ENCODE results near the gene CBX1. TPM values are rescaled to one million over a fixed set of nuclear protein-coding genes. Genes with fewer than 3 reads are reported as not detected.
"Not testable (repeated sequence)": the region's sequence is repeated elsewhere in the genome, so short reads cannot be mapped to it uniquely, and the experiment has no call there.

Gene CBX1
- total RNA-seq, 1 donor from 2014 or later = 210 TPM

DNA sequence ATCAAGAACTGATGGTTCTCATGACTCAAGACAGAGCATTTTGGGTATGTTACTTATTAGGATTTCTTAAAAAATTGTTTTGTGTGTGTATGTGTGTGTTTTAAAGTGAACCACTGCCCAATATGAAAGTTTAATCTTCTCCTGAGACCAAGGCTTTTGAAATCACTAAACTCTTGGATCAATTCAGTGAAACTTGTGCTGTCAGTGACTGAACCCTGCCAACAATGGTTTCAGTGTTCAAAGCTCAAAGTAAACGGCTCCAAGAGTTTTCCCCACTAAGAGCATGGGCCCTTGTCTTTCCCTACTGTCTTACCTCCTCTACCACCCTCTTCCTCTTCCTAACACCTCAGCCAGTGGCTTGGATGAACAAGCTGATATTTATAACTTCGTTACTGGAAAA lies 31.1 kb downstream of the CBX1 start:
- DNase-seq (ENCODE audit: low read depth, low spot score) = no peak
- Mint-ChIP-seq H3K36me3 (ENCODE audit: low read depth) (peaks cover 14% of the 10 kb centered on the region), H3K4me3 (no peak overlapping the region), H3K9me3 (no peaks in the 10 kb centered on the region), H3K27ac (ENCODE audit: unreplicated experiment) (no peak overlapping the region), H3K4me1 (peaks cover 18% of the 10 kb centered on the region), H3K27me3 (ENCODE audit: low read depth) (peaks cover 3% of the 10 kb centered on the region)
- TF ChIP-seq, protein P1, sequence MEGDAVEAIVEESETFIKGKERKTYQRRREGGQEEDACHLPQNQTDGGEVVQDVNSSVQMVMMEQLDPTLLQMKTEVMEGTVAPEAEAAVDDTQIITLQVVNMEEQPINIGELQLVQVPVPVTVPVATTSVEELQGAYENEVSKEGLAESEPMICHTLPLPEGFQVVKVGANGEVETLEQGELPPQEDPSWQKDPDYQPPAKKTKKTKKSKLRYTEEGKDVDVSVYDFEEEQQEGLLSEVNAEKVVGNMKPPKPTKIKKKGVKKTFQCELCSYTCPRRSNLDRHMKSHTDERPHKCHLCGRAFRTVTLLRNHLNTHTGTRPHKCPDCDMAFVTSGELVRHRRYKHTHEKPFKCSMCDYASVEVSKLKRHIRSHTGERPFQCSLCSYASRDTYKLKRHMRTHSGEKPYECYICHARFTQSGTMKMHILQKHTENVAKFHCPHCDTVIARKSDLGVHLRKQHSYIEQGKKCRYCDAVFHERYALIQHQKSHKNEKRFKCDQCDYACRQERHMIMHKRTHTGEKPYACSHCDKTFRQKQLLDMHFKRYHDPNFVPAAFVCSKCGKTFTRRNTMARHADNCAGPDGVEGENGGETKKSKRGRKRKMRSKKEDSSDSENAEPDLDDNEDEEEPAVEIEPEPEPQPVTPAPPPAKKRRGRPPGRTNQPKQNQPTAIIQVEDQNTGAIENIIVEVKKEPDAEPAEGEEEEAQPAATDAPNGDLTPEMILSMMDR (conservative IDR thresholded peaks at IDR 0.05) = no peak

- H3K36me3 Mint-ChIP-seq (ENCODE audit: low read depth) = peaks cover 9% of the 10 kb centered on the region
- no peak for DNase-seq (ENCODE audit: low read depth, low spot score)
Measured at GRCh38 chr17:48068491-48068961, 32.8 kb downstream of the CBX1 start.

GRCh38 chr17:48067808-48068207 lies 33.5 kb downstream of the CBX1 start:
- H3K9me3 Mint-ChIP-seq; H3K4me3 Mint-ChIP-seq; DNase-seq (ENCODE audit: low read depth, low spot score); H3K27me3 Mint-ChIP-seq (ENCODE audit: low read depth); H3K36me3 Mint-ChIP-seq (ENCODE audit: low read depth); H3K27ac Mint-ChIP-seq (ENCODE audit: unreplicated experiment): not testable (repeated sequence)
- peaks cover 12% of the 10 kb centered on the region for H3K4me1 Mint-ChIP-seq

More at GRCh38 chr17:48068491-48068961, 32.8 kb downstream of the CBX1 start:
- TF ChIP-seq, protein P1 (conservative IDR thresholded peaks at IDR 0.05) = peak; percentile 57
- Mint-ChIP-seq H3K27ac (ENCODE audit: unreplicated experiment) (no peak overlapping the region), H3K4me3 (peak overlapping the region; percentile 27), H3K27me3 (ENCODE audit: low read depth) (no peaks in the 10 kb centered on the region), H3K4me1 (peaks cover 12% of the 10 kb centered on the region), H3K9me3 (no peaks in the 10 kb centered on the region)

- no peak for DNase-seq (ENCODE audit: low read depth, low spot score)
- Mint-ChIP-seq H3K9me3 (no peaks in the 10 kb centered on the region), H3K27ac (ENCODE audit: unreplicated experiment) (no peak overlapping the region), H3K4me1 (peaks cover 12% of the 10 kb centered on the region), H3K36me3 (ENCODE audit: low read depth) (peaks cover 12% of the 10 kb centered on the region), H3K4me3 (no peak overlapping the region), H3K27me3 (ENCODE audit: low read depth) (no peaks in the 10 kb centered on the region)
- TF ChIP-seq, protein P1 (conservative IDR thresholded peaks at IDR 0.05) = no peak
Measured at GRCh38 chr17:48067245-48067644, 34.0 kb downstream of the CBX1 start.

DNA sequence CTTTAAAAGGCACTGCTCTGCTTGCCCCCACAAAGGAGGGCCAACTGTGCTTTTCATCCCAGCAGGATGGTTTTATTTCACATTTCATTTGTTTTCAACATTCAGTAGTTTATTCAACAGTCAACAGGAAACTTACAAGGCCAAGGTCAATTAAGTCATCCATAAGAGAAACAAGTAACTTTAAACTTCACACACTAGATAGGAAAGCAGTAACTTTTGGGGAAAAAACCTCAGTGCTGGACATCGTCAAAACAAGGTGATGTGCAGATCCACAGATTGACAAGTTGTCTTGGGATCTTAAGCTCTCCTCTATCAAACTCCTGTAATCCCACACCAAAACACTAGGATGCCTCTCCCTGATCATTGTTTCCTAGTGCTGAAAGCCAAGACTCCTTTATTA lies 34.6 kb downstream of the CBX1 start:
- Mint-ChIP-seq H3K36me3 (ENCODE audit: low read depth) (peaks cover 12% of the 10 kb centered on the region), H3K4me3 (no peak overlapping the region), H3K4me1 (peaks cover 12% of the 10 kb centered on the region), H3K27ac (ENCODE audit: unreplicated experiment) (no peak overlapping the region), H3K9me3 (no peaks in the 10 kb centered on the region), H3K27me3 (ENCODE audit: low read depth) (no peaks in the 10 kb centered on the region)
- no peak for DNase-seq (ENCODE audit: low read depth, low spot score)
- TF ChIP-seq, protein P1 (conservative IDR thresholded peaks at IDR 0.05) = no peak

DNA sequence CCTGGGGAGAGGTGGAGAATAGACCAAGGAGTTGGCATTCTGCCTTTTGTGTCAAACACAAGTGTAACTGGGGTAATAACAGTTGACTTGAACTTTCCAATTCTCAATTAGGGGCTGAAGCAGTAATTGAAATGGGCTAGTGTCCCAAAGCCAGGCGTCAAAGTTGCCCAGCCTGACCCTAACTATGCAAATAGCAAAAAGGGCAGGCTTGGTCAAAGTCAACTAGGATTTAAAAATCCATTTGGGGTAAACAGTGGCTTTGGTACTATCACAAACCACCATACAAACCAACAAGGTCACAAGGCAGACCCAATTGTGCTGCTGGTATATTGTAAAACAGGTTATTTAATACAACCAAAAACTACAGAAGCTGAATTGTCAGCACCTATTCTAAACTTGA lies 35.1 kb downstream of the CBX1 start:
- no peaks in the 10 kb centered on the region for H3K27me3 Mint-ChIP-seq (ENCODE audit: low read depth)
- DNase-seq (ENCODE audit: low read depth, low spot score) = no peak
- H3K27ac Mint-ChIP-seq (ENCODE audit: unreplicated experiment) = no peak overlapping the region
- H3K9me3 Mint-ChIP-seq = no peaks in the 10 kb centered on the region
- TF ChIP-seq, protein P1 (conservative IDR thresholded peaks at IDR 0.05) = no peak
- H3K4me1 Mint-ChIP-seq = peaks cover 12% of the 10 kb centered on the region
- H3K4me3 Mint-ChIP-seq = no peak overlapping the region
- H3K36me3 Mint-ChIP-seq (ENCODE audit: low read depth) = peaks cover 14% of the 10 kb centered on the region

Measured in neural crest cell (in vitro differentiated cells).